Vagina (tissue), 2 donors: Measurements from ENCODE around the gene KLK12. TPM values are rescaled to one million over a fixed set of nuclear protein-coding genes. Genes with fewer than 3 reads are reported as not detected.

Experiments
- DNase-seq, 2 donors: peaks; one replicate each; pipeline ENCODE4 v3.0.0-alpha.2; 2017; ENCODE audit errors: extremely low spot score in 2 of 2
- H3K27ac ChIP-seq: fragments of 200-600 bp; sonication (generic); one replicate; pipeline ENCODE4 v1.5.1; 2019
- H3K27me3 ChIP-seq: fragments of 200-600 bp; sonication (generic); one replicate; pipeline ENCODE4 v1.5.1; 2019
- H3K36me3 ChIP-seq, 2 donors: fragments of 200-600 bp; sonication (generic); one replicate each; pipeline ENCODE4 v1.5.1; 2017 to 2019
- H3K4me1 ChIP-seq: fragments of 200-600 bp; sonication (generic); one replicate; pipeline ENCODE4 v1.5.1; 2019
- H3K4me3 ChIP-seq, 2 donors: fragments of 200-600 bp; sonication (generic); 1 replicate in 1 of 2; 2 replicates in 1 of 2; pipeline ENCODE4 v1.5.1; 2016 to 2019
- H3K9me3 ChIP-seq: fragments of 200-600 bp; sonication (generic); one replicate; pipeline ENCODE4 v1.5.1; 2019
- POLR2A ChIP-seq, 2 donors: fragments of 450-650 bp; IDR thresholded peaks; one replicate each; pipeline ENCODE4 v1.6.1; 2017; ENCODE audit warnings: antibody characterized with exemption in 2 of 2, mild to moderate bottlenecking in 2 of 2, moderate library complexity in 2 of 2
- POLR2AphosphoS5 ChIP-seq, 2 donors: sonication (generic); formaldehyde crosslinking; IDR thresholded peaks; one replicate each; pipeline ENCODE4 v1.9.0; 2017; ENCODE audit warnings: antibody characterized with exemption in 2 of 2, mild to moderate bottlenecking in 2 of 2, low read depth in 1 of 2; ENCODE audit not compliant: insufficient read depth in 1 of 2
- intact Hi-C: fragments of 100-400 bp; cut with DNase I; formaldehyde crosslinking; loops from one replicate; pipeline ENCODE4 v1.15.1; 2023
- total RNA-seq: library from RNA; depleted of rRNA; stranded (reverse); fragments of >200 nt; gene quantifications from one replicate; pipeline ENCODE4 v1.2.3, GENCODE V29; 2016
- TF ChIP-seq, protein P1 (sequence below), 3 experiments: fragments of 450-650 bp in 2 of 3; fragments of 200-600 bp in 1 of 3; sonication (generic) in 1 of 3; IDR thresholded peaks; one replicate each; pipeline ENCODE4 v1.5.1; 2017 to 2019; ENCODE audit warnings: antibody characterized with exemption in 3 of 3, mild to moderate bottlenecking in 2 of 3, moderate library complexity in 2 of 3

The KLK12 gene
- total RNA-seq, 1 donor from 2014 or later: 4.2 TPM

GRCh38 chr19:51059715-51060114 is 24.9 kb upstream of the KLK12 start:
- no peak overlapping the region for H3K4me3 ChIP-seq
- H3K36me3 ChIP-seq: no peaks in the 10 kb centered on the region
- peaks cover 3% of the 10 kb centered on the region for H3K4me1 ChIP-seq
- no peak overlapping the region for H3K27ac ChIP-seq
- intact Hi-C loops: no loop called here
- no peak for DNase-seq
- H3K9me3 ChIP-seq: no peaks in the 10 kb centered on the region
- no peak for TF ChIP-seq POLR2AphosphoS5 (IDR thresholded peaks at IDR 0.05; ENCODE audit: insufficient read depth in 1 of 2, low read depth in 1 of 2)
- TF ChIP-seq POLR2A (IDR thresholded peaks at IDR 0.05): no peak
- TF ChIP-seq, protein P1, sequence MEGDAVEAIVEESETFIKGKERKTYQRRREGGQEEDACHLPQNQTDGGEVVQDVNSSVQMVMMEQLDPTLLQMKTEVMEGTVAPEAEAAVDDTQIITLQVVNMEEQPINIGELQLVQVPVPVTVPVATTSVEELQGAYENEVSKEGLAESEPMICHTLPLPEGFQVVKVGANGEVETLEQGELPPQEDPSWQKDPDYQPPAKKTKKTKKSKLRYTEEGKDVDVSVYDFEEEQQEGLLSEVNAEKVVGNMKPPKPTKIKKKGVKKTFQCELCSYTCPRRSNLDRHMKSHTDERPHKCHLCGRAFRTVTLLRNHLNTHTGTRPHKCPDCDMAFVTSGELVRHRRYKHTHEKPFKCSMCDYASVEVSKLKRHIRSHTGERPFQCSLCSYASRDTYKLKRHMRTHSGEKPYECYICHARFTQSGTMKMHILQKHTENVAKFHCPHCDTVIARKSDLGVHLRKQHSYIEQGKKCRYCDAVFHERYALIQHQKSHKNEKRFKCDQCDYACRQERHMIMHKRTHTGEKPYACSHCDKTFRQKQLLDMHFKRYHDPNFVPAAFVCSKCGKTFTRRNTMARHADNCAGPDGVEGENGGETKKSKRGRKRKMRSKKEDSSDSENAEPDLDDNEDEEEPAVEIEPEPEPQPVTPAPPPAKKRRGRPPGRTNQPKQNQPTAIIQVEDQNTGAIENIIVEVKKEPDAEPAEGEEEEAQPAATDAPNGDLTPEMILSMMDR (IDR thresholded peaks at IDR 0.05): no peak
- no peaks in the 10 kb centered on the region for H3K27me3 ChIP-seq

DNA sequence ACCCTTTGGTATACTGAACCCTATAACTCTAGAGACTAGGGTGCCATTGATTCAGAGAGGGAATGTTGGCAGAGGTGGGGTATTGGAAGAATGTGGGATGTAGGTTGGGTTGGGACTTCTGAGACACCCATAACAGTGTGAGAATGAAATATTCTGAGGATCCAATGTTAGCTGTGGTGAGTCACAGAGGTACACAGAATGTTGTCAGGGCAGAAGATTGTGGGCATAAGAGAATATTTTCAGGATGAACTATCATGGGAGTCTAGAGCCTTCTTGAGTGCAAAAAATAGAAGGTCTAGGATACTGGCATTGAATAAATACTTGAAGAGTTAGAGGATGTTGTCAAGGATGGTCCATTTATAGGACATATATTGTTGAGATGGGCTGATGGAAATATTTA is 21.1 kb upstream of the KLK12 start:
- no peak for DNase-seq
- no peaks in the 10 kb centered on the region for H3K4me1 ChIP-seq
- H3K4me3 ChIP-seq: no peak overlapping the region
- no peak for TF ChIP-seq POLR2A (IDR thresholded peaks at IDR 0.05)
- TF ChIP-seq POLR2AphosphoS5 (IDR thresholded peaks at IDR 0.05; ENCODE audit: insufficient read depth in 1 of 2, low read depth in 1 of 2): no peak
- TF ChIP-seq, protein P1 (IDR thresholded peaks at IDR 0.05): no peak
- H3K27ac ChIP-seq: no peak overlapping the region
- H3K27me3 ChIP-seq: no peaks in the 10 kb centered on the region
- intact Hi-C loops: no loop called here
- H3K36me3 ChIP-seq: no peaks in the 10 kb centered on the region
- H3K9me3 ChIP-seq: no peaks in the 10 kb centered on the region

DNA sequence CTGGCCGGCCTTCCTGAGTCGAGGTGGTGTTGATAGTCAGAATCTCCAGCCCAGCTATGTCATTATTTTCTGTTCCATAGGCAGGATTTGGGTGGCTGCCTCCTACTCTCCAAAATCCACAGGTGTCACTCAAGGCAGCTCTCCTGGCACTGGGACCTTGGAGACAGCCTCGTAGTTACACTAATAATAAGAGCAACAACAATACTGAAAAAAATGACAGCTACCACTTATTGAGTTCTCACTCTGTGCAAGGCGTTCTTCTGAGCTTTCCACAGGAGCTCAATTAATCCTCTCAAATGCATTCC is 12.2 kb upstream of the KLK12 start:
- Histone ChIP-seq H3K27me3 (no peaks in the 10 kb centered on the region), H3K27ac (no peak overlapping the region), H3K36me3 (no peaks in the 10 kb centered on the region), H3K4me3 (no peak overlapping the region), H3K4me1 (peaks cover 18% of the 10 kb centered on the region), H3K9me3 (no peaks in the 10 kb centered on the region)
- DNase-seq: no peak
- TF ChIP-seq POLR2A (IDR thresholded peaks at IDR 0.05): no peak
- TF ChIP-seq POLR2AphosphoS5 (IDR thresholded peaks at IDR 0.05; ENCODE audit: insufficient read depth in 1 of 2, low read depth in 1 of 2): no peak
- TF ChIP-seq, protein P1 (IDR thresholded peaks at IDR 0.05): no peak
- intact Hi-C loops: no loop called here

- Histone ChIP-seq H3K4me3 (no peak overlapping the region), H3K27ac (no peak overlapping the region), H3K27me3 (no peaks in the 10 kb centered on the region), H3K4me1 (peaks cover 18% of the 10 kb centered on the region), H3K9me3 (no peaks in the 10 kb centered on the region), H3K36me3 (no peaks in the 10 kb centered on the region)
- intact Hi-C loops: no loop called here
- TF ChIP-seq POLR2A (IDR thresholded peaks at IDR 0.05) (no peak), POLR2AphosphoS5 (IDR thresholded peaks at IDR 0.05; ENCODE audit: insufficient read depth in 1 of 2, low read depth in 1 of 2) (no peak)
- TF ChIP-seq, protein P1 (IDR thresholded peaks at IDR 0.05): no peak
- DNase-seq: no peak
Observed at GRCh38 chr19:51044327-51044726, 9.5 kb upstream of the KLK12 start.

GRCh38 chr19:51043497-51043896 is 8.7 kb upstream of the KLK12 start:
- no peak for TF ChIP-seq POLR2A (IDR thresholded peaks at IDR 0.05)
- TF ChIP-seq, protein P1 (IDR thresholded peaks at IDR 0.05): no peak
- no peak for TF ChIP-seq POLR2AphosphoS5 (IDR thresholded peaks at IDR 0.05; ENCODE audit: insufficient read depth in 1 of 2, low read depth in 1 of 2)
- Histone ChIP-seq H3K27me3 (no peaks in the 10 kb centered on the region), H3K36me3 (no peaks in the 10 kb centered on the region), H3K27ac (no peak overlapping the region), H3K4me3 (no peak overlapping the region), H3K9me3 (no peaks in the 10 kb centered on the region), H3K4me1 (peaks cover 18% of the 10 kb centered on the region)
- intact Hi-C loops: no loop called here
- DNase-seq: no peak
